WTC11 (cell line): ENCODE measurements around the gene RAPGEF6.

ENCODE experiments used
- CREB1 ChIP-seq: sonication (generic); formaldehyde crosslinking; IDR thresholded peaks from 2 replicates; pipeline ENCODE4 v1.8.0; 2023; ENCODE audit warnings: mild to moderate bottlenecking, missing genetic modification reagents
- CTCF ChIP-seq: fragments of 200-600 bp; IDR thresholded peaks from 2 replicates; pipeline ENCODE4 v1.8.0; 2022; ENCODE audit warnings: antibody characterized with exemption
- FOXK1 ChIP-seq: sonication (generic); formaldehyde crosslinking; IDR thresholded peaks from 2 replicates; pipeline ENCODE4 v1.8.0; 2022; ENCODE audit warnings: mild to moderate bottlenecking, moderate library complexity, missing genetic modification reagents
- FOXP1 ChIP-seq: sonication (generic); formaldehyde crosslinking; IDR thresholded peaks from 2 replicates; pipeline ENCODE4 v1.8.0; 2022; ENCODE audit warnings: missing genetic modification reagents, mild to moderate bottlenecking, moderate library complexity, borderline replicate concordance
- FOXP4 ChIP-seq: sonication (generic); formaldehyde crosslinking; IDR thresholded peaks from 2 replicates; pipeline ENCODE4 v1.8.0; 2022; ENCODE audit warnings: mild to moderate bottlenecking, missing genetic modification reagents
- JUN ChIP-seq: sonication (generic); formaldehyde crosslinking; IDR thresholded peaks from 2 replicates; pipeline ENCODE4 v1.8.0; 2023; ENCODE audit warnings: mild to moderate bottlenecking, missing genetic modification reagents
- MAX ChIP-seq: sonication (generic); formaldehyde crosslinking; IDR thresholded peaks from 2 replicates; pipeline ENCODE4 v1.8.0; 2022; ENCODE audit warnings: mild to moderate bottlenecking, missing genetic modification reagents
- NFE2L1 ChIP-seq: sonication (generic); formaldehyde crosslinking; IDR thresholded peaks from 2 replicates; pipeline ENCODE4 v1.8.1; 2023; ENCODE audit warnings: missing genetic modification reagents
- ZNF532 ChIP-seq: fragments of 250-450 bp; sonication (Bioruptor Pico); IDR thresholded peaks from 2 replicates; pipeline ENCODE4 v1.9.0; 2021; ENCODE audit warnings: mild to moderate bottlenecking, borderline replicate concordance

- TF ChIP-seq MAX (CRISPR knock-in tag) = no peak
- no peak for TF ChIP-seq JUN (CRISPR knock-in tag)
- no peak for TF ChIP-seq CREB1
- no peak for TF ChIP-seq CTCF
- no peak for TF ChIP-seq FOXP4 (CRISPR knock-in tag)
- no peak for TF ChIP-seq NFE2L1
- TF ChIP-seq ZNF532 = no peak
- no peak for TF ChIP-seq FOXP1 (CRISPR knock-in tag)
- no peak for TF ChIP-seq FOXK1
Measured at GRCh38 chr5:131571669-131572168, 63.3 kb downstream of the RAPGEF6 start.
